ENCODE results near the gene LHFPL3. TPM values are rescaled to one million over a fixed set of nuclear protein-coding genes. Genes with fewer than 3 reads are reported as not detected.
"Not testable (repeated sequence)": the region's sequence is repeated elsewhere in the genome, so short reads cannot be mapped to it uniquely, and the experiment has no call there.

The LHFPL3 gene
- total RNA-seq, 1 experiment from 2014 or later = not detected

DNA sequence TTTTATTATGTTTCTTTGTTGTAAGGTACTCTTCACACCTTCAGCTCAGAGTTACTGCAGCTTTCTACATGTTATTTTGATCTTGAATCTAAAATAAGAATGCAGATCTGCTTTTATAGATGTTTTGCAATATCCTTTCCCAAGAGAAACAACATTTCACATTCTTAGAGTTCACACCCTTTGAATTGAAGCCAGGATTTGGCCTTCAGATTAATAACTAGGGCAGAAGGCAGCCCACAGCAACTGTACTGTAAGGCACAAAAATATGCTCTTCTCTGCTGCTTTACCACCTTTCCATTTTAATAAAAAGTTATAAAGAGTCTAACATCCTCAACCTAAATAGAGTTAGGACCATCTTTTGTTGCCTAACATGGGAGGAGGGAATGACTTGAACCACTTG lies 224.7 kb downstream of the LHFPL3 start:
- Mint-ChIP-seq H3K27me3 (ENCODE audit: low read depth) (no peaks in the 10 kb centered on the region), H3K27ac (no peak overlapping the region), H3K4me3 (no peak overlapping the region), H3K4me1 (no peaks in the 10 kb centered on the region), H3K36me3 (ENCODE audit: insufficient read depth in 1 of 3, low read depth in 3 of 3) (peaks cover 0 to 14% (median 4%) of the 10 kb centered on the region in 3 experiments; a peak in 2 of 7 replicates), H3K9me3 (peaks cover 17 to 26% of the 10 kb centered on the region in 2 experiments)
- no peak overlapping the region for H3K14ac ChIP-seq (ENCODE audit: insufficient read depth, low read length)
- H4K20me1 ChIP-seq (ENCODE audit: control insufficient read depth, insufficient read depth, insufficient read length) = no peaks in the 10 kb centered on the region
- H2BK120ac ChIP-seq (ENCODE audit: low read depth, low read length, poor library complexity, severe bottlenecking) = no peak overlapping the region
- no peak overlapping the region for H4K5ac ChIP-seq (ENCODE audit: insufficient read length, low read depth, low read length)
- no peak overlapping the region for H3K4ac ChIP-seq (ENCODE audit: low read depth, low read length)
- no peak overlapping the region for H2AFZ ChIP-seq (ENCODE audit: low read length)
- TF ChIP-seq, protein P1, sequence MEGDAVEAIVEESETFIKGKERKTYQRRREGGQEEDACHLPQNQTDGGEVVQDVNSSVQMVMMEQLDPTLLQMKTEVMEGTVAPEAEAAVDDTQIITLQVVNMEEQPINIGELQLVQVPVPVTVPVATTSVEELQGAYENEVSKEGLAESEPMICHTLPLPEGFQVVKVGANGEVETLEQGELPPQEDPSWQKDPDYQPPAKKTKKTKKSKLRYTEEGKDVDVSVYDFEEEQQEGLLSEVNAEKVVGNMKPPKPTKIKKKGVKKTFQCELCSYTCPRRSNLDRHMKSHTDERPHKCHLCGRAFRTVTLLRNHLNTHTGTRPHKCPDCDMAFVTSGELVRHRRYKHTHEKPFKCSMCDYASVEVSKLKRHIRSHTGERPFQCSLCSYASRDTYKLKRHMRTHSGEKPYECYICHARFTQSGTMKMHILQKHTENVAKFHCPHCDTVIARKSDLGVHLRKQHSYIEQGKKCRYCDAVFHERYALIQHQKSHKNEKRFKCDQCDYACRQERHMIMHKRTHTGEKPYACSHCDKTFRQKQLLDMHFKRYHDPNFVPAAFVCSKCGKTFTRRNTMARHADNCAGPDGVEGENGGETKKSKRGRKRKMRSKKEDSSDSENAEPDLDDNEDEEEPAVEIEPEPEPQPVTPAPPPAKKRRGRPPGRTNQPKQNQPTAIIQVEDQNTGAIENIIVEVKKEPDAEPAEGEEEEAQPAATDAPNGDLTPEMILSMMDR (conservative IDR thresholded peaks at IDR 0.05) = no peak
- H3T11ph ChIP-seq (ENCODE audit: low read length) = no peak overlapping the region
- H3K27ac ChIP-seq (ENCODE audit: insufficient read length, low read depth, low read length) = no peak overlapping the region
- no peaks in the 10 kb centered on the region for H3K23me2 ChIP-seq (ENCODE audit: insufficient read length, low read depth, low read length, poor library complexity, severe bottlenecking)
- no peaks in the 10 kb centered on the region for H3K9me3 ChIP-seq (ENCODE audit: control insufficient read depth, low read depth, low read length)
- no peak overlapping the region for H3K9ac ChIP-seq (ENCODE audit: extremely low read depth, insufficient read length, low read length)
- H3K18ac ChIP-seq (ENCODE audit: insufficient read length, low read depth, low read length) = no peak overlapping the region
- H3K23ac ChIP-seq (ENCODE audit: insufficient read length, low read depth, low read length) = no peak overlapping the region
- H2BK15ac ChIP-seq (ENCODE audit: low read depth, low read length) = no peak overlapping the region
- H3K4me2 ChIP-seq (ENCODE audit: insufficient read depth, insufficient read length, low read length) = no peak overlapping the region
- no peak overlapping the region for H2BK12ac ChIP-seq (ENCODE audit: insufficient read length, low read depth, low read length)
- no peak overlapping the region for H2AK5ac ChIP-seq (ENCODE audit: insufficient read length, low read length)
- H3K79me1 ChIP-seq (ENCODE audit: insufficient read depth, low read depth, low read length, poor library complexity, severe bottlenecking) = no peaks in the 10 kb centered on the region
- H3K27me3 ChIP-seq (ENCODE audit: insufficient read depth, low read length) = no peaks in the 10 kb centered on the region
- no peak overlapping the region for H3K56ac ChIP-seq (ENCODE audit: insufficient read length, low read depth, low read length)
- no peaks in the 10 kb centered on the region for H3K79me2 ChIP-seq (ENCODE audit: insufficient read depth, low read length)
- no peak overlapping the region for H2BK20ac ChIP-seq (ENCODE audit: low read depth, low read length, poor library complexity, severe bottlenecking)
- H2BK5ac ChIP-seq (ENCODE audit: insufficient read length, low read length) = no peak overlapping the region
- no peak overlapping the region for H4K8ac ChIP-seq (replicated peaks; ENCODE audit: insufficient read length, low read depth, low read length)
- no peak overlapping the region for H4K91ac ChIP-seq (ENCODE audit: insufficient read length, low read depth, low read length)
- no peak for DNase-seq
- H3K4me1 ChIP-seq (ENCODE audit: insufficient read depth, low read length) = no peaks in the 10 kb centered on the region

DNA sequence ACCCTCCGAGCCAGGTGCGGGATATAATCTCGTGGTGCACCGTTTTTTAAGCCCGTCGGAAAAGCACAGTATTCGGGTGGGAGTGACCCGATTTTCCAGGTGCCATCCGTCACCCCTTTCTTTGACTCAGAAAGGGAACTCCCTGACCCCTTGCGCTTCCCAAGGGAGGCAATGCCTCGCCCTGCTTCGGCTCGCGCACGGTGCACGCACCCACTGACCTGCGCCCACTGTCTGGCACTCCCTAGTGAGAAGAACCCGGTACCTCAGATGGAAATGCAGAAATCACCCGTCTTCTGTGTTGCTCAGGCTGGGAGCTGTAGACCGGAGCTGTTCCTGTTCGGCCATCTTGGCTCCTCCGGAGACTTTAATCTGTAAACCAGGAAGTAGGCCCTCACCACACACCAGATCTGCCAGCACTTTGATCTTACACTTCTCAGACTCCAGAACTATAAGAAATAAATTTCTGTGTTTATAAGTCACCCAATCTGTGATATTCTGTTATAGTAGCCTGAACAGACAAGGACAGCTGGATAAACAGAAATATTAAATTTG lies 235.0 kb downstream of the LHFPL3 start:
- not testable (repeated sequence) for H3K18ac ChIP-seq (ENCODE audit: insufficient read length, low read depth, low read length); H4K5ac ChIP-seq (ENCODE audit: insufficient read length, low read depth, low read length); H3K56ac ChIP-seq (ENCODE audit: insufficient read length, low read depth, low read length); H3K4me3 Mint-ChIP-seq; H2BK15ac ChIP-seq (ENCODE audit: low read depth, low read length); H3K23ac ChIP-seq (ENCODE audit: insufficient read length, low read depth, low read length); H3K14ac ChIP-seq (ENCODE audit: insufficient read depth, low read length); H3K4me2 ChIP-seq (ENCODE audit: insufficient read depth, insufficient read length, low read length); H4K20me1 ChIP-seq (ENCODE audit: control insufficient read depth, insufficient read depth, insufficient read length); H2BK5ac ChIP-seq (ENCODE audit: insufficient read length, low read length); H3T11ph ChIP-seq (ENCODE audit: low read length); H4K8ac ChIP-seq (replicated peaks; ENCODE audit: insufficient read length, low read depth, low read length); H2AFZ ChIP-seq (ENCODE audit: low read length); H3K27me3 Mint-ChIP-seq (ENCODE audit: low read depth); H3K4ac ChIP-seq (ENCODE audit: low read depth, low read length); H3K27me3 ChIP-seq (ENCODE audit: insufficient read depth, low read length); H3K79me2 ChIP-seq (ENCODE audit: insufficient read depth, low read length); H2BK12ac ChIP-seq (ENCODE audit: insufficient read length, low read depth, low read length); H3K4me1 ChIP-seq (ENCODE audit: insufficient read depth, low read length); H3K27ac ChIP-seq (ENCODE audit: insufficient read length, low read depth, low read length); H3K79me1 ChIP-seq (ENCODE audit: insufficient read depth, low read depth, low read length, poor library complexity, severe bottlenecking); DNase-seq; H3K9me3 ChIP-seq (ENCODE audit: control insufficient read depth, low read depth, low read length); H3K4me1 Mint-ChIP-seq; H3K23me2 ChIP-seq (ENCODE audit: insufficient read length, low read depth, low read length, poor library complexity, severe bottlenecking); H4K91ac ChIP-seq (ENCODE audit: insufficient read length, low read depth, low read length); H2AK5ac ChIP-seq (ENCODE audit: insufficient read length, low read length); H2BK120ac ChIP-seq (ENCODE audit: low read depth, low read length, poor library complexity, severe bottlenecking); H2BK20ac ChIP-seq (ENCODE audit: low read depth, low read length, poor library complexity, severe bottlenecking); H3K9ac ChIP-seq (ENCODE audit: extremely low read depth, insufficient read length, low read length)
- Mint-ChIP-seq H3K36me3 (ENCODE audit: insufficient read depth in 1 of 3, low read depth in 3 of 3) (peaks cover 5 to 10% (median 10%) of the 10 kb centered on the region in 3 experiments; a peak in 5 of 7 replicates), H3K9me3 (peaks cover 5 to 15% of the 10 kb centered on the region in 2 experiments; a peak in 3 of 5 replicates), H3K27ac (peak overlapping the region in 1 of 3 experiments; percentile 88; a peak in 1 of 7 replicates)
- WGBS (ENCODE audit: extremely low coverage, insufficient read length, low lambda C conversion rate) = no CpG with 5 or more reads among the region's 22 CpGs
